HepG2 (cell line): ENCODE measurements around the gene CTDP1. TPM values are rescaled to one million over a fixed set of nuclear protein-coding genes. Genes with fewer than 3 reads are reported as not detected.
A peak's percentile ranks its signal among the peaks of the same experiment; 100 is the strongest.

Experiments used
- BORCS8-MEF2B ChIP-seq: sonication (generic); formaldehyde crosslinking; IDR thresholded peaks from 2 replicates; pipeline ENCODE4 v1.8.0; 2022; ENCODE audit warnings: mild to moderate bottlenecking, missing genetic modification reagents
- CC2D1A ChIP-seq: sonication (generic); formaldehyde crosslinking; IDR thresholded peaks from 2 replicates; pipeline ENCODE4 v1.8.1; 2023; ENCODE audit warnings: mild to moderate bottlenecking, missing genetic modification reagents
- CCDC6 ChIP-seq: sonication (generic); formaldehyde crosslinking; IDR thresholded peaks from 2 replicates; pipeline ENCODE4 v1.8.1; 2022; ENCODE audit warnings: mild to moderate bottlenecking, missing genetic modification reagents, moderate library complexity
- CENPT ChIP-seq: sonication (generic); formaldehyde crosslinking; IDR thresholded peaks from 2 replicates; pipeline ENCODE4 v1.8.0; 2022; ENCODE audit warnings: low read depth, mild to moderate bottlenecking, moderate library complexity, missing genetic modification reagents
- HNRNPLL ChIP-seq: fragments of 200-400 bp; formaldehyde crosslinking; IDR thresholded peaks from 2 replicates; pipeline ENCODE4 v1.6.1; 2017; ENCODE audit warnings: mild to moderate bottlenecking, low read depth, low read length; ENCODE audit not compliant: poor library complexity, severe bottlenecking
- IRF9 ChIP-seq: sonication (generic); formaldehyde crosslinking; IDR thresholded peaks from 2 replicates; pipeline ENCODE4 v1.8.0; 2022; ENCODE audit warnings: missing genetic modification reagents, mild to moderate bottlenecking, borderline replicate concordance
- MAFK ChIP-seq, 2 experiments: IDR thresholded peaks in 1 of 2; conservative IDR thresholded peaks in 1 of 2; 2 replicates each; pipeline ENCODE4 v1.6.1; 2011; ENCODE audit warnings: improper control_type of control experiment in 2 of 2, low read length in 2 of 2
- MXD4 ChIP-seq: IDR thresholded peaks from 2 replicates; pipeline ENCODE4 v1.6.1; 2016; ENCODE audit warnings: mild to moderate bottlenecking, missing biosample characterization, missing genetic modification reagents
- NFE2L1 ChIP-seq: sonication (generic); formaldehyde crosslinking; IDR thresholded peaks from 2 replicates; pipeline ENCODE4 v1.4.0; 2020; ENCODE audit warnings: missing genetic modification reagents, mild to moderate bottlenecking, borderline replicate concordance
- THAP7 ChIP-seq: sonication (generic); formaldehyde crosslinking; IDR thresholded peaks from 2 replicates; pipeline ENCODE4 v1.8.1; 2023; ENCODE audit warnings: mild to moderate bottlenecking, missing genetic modification reagents
- ZBTB40 ChIP-seq, 2 experiments: fragments of 450-650 bp in 1 of 2; sonication (generic) in 1 of 2; formaldehyde crosslinking in 1 of 2; IDR thresholded peaks; 2 replicates each; pipeline versions ENCODE4 v1.6.1 to v1.8.0; 2016 to 2022; ENCODE audit warnings: antibody characterized with exemption in 1 of 2, mild to moderate bottlenecking in 1 of 2, missing genetic modification reagents in 1 of 2
- ZFP36L2 ChIP-seq: sonication (generic); formaldehyde crosslinking; IDR thresholded peaks from 2 replicates; pipeline ENCODE4 v1.4.0; 2020; ENCODE audit warnings: missing genetic modification reagents
- ZFP91 ChIP-seq: sonication (generic); formaldehyde crosslinking; IDR thresholded peaks from 2 replicates; pipeline ENCODE4 v1.9.0; 2022; ENCODE audit warnings: missing genetic modification reagents, mild to moderate bottlenecking, borderline replicate concordance
- ZNF138 ChIP-seq: sonication (generic); formaldehyde crosslinking; IDR thresholded peaks from 2 replicates; pipeline ENCODE4 v1.5.0; 2020; ENCODE audit warnings: mild to moderate bottlenecking, low read depth, missing genetic modification reagents
- ZNF549 ChIP-seq: sonication (generic); formaldehyde crosslinking; IDR thresholded peaks from 2 replicates; pipeline ENCODE4 v1.5.0; 2020; ENCODE audit warnings: missing genetic modification reagents
- ZNF572 ChIP-seq: sonication (generic); formaldehyde crosslinking; IDR thresholded peaks from 2 replicates; pipeline ENCODE4 v1.5.1; 2020; ENCODE audit warnings: mild to moderate bottlenecking, missing genetic modification reagents
- ZNF747 ChIP-seq: sonication (generic); formaldehyde crosslinking; IDR thresholded peaks from 2 replicates; pipeline ENCODE4 v1.8.1; 2023; ENCODE audit warnings: missing genetic modification reagents, mild to moderate bottlenecking, borderline replicate concordance
- ZSCAN20 ChIP-seq: sonication (generic); formaldehyde crosslinking; IDR thresholded peaks from 2 replicates; pipeline ENCODE4 v1.4.0; 2020; ENCODE audit warnings: missing genetic modification reagents, mild to moderate bottlenecking, borderline replicate concordance
- polyA plus RNA-seq, 8 experiments: library from polyadenylated mRNA; depleted of rRNA in 3 of 8; stranded (reverse) in 7 of 8; unstranded in 1 of 8; fragments of >200 nt; fragmentation: Illumina TruSeq in 4 of 8; extraction: Trizol in 4 of 8; gene quantifications; 2 replicates each; pipeline versions ENCODE4 v1.2.1 to v1.2.3, GENCODE V29; 2011 to 2016; ENCODE audit warnings: low read depth in 4 of 8, missing spikeins in 1 of 8, mixed read lengths in 1 of 8; ENCODE audit not compliant: insufficient read depth in 1 of 8
- total RNA-seq, 5 experiments: library from RNA; depleted of rRNA; stranded (reverse); fragments of >200 nt; fragmentation: Illumina TruSeq; extraction: Trizol; gene quantifications; 2 replicates each; pipeline ENCODE4 v1.2.3, GENCODE V29; 2016; ENCODE audit warnings: low read depth in 1 of 5

CTDP1 gene
- total and polyA plus RNA-seq, 2 of the 13 experiments (the other 11 are each of a cell fraction or from before 2014, with no cell fraction given): 6.9 to 11.0 TPM

GRCh38 chr18:79795446-79795845, 115.8 kb downstream of the CTDP1 start (continued):
- TF ChIP-seq ZNF138 (CRISPR knock-in tag) (no peak), ZFP91 (CRISPR knock-in tag) (no peak), ZSCAN20 (CRISPR knock-in tag) (no peak), NFE2L1 (no peak), ZNF747 (CRISPR knock-in tag) (no peak), MAFK (conservative IDR thresholded peaks at IDR 0.05 in 1 of 2, IDR thresholded peaks at IDR 0.05 in 1 of 2; ENCODE audit: low read length in 2 of 2) (no peak), ZFP36L2 (CRISPR knock-in tag) (no peak), THAP7 (CRISPR knock-in tag) (no peak), IRF9 (CRISPR knock-in tag) (no peak), ZNF572 (CRISPR knock-in tag) (no peak), ZBTB40 (IDR thresholded peaks at IDR 0.05) (no peak), ZBTB40 (CRISPR knock-in tag; IDR thresholded peaks at IDR 0.05) (no peak), CCDC6 (CRISPR knock-in tag) (peak; percentile 78), CENPT (CRISPR knock-in tag) (no peak), CC2D1A (CRISPR knock-in tag) (no peak), BORCS8-MEF2B (CRISPR knock-in tag) (no peak), ZNF549 (CRISPR knock-in tag) (no peak), MXD4 (CRISPR knock-in tag) (no peak), HNRNPLL (no peak)
